ENCODE measurements around the gene ZBTB20.

GRCh38 chr3:114642951-114643741, 503.9 kb downstream of the ZBTB20 start:
- TF ChIP-seq, protein P1, sequence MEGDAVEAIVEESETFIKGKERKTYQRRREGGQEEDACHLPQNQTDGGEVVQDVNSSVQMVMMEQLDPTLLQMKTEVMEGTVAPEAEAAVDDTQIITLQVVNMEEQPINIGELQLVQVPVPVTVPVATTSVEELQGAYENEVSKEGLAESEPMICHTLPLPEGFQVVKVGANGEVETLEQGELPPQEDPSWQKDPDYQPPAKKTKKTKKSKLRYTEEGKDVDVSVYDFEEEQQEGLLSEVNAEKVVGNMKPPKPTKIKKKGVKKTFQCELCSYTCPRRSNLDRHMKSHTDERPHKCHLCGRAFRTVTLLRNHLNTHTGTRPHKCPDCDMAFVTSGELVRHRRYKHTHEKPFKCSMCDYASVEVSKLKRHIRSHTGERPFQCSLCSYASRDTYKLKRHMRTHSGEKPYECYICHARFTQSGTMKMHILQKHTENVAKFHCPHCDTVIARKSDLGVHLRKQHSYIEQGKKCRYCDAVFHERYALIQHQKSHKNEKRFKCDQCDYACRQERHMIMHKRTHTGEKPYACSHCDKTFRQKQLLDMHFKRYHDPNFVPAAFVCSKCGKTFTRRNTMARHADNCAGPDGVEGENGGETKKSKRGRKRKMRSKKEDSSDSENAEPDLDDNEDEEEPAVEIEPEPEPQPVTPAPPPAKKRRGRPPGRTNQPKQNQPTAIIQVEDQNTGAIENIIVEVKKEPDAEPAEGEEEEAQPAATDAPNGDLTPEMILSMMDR (IDR thresholded peaks at IDR 0.05; ENCODE audit: insufficient read depth, low read depth, low read length): no peak
- no peak for TF ChIP-seq EZH2 (IDR thresholded peaks at IDR 0.05; ENCODE audit: insufficient read depth, low read length)
